Nephron progenitor cell (in vitro differentiated cells): ENCODE measurements around the gene SPIN1.

Source experiments
- DNase-seq: peaks from one replicate; pipeline ENCODE4 v3.0.0; 2021
- H3K27ac Mint-ChIP-seq: 2 replicates; pipeline ENCODE4 v1.8.0; 2021; ENCODE audit warnings: mild to moderate bottlenecking, moderate library complexity, mixed read lengths
- H3K27me3 Mint-ChIP-seq: 2 replicates; pipeline ENCODE4 v1.8.0; 2021; ENCODE audit warnings: mild to moderate bottlenecking, low read depth, mixed read lengths; ENCODE audit not compliant: poor library complexity
- H3K36me3 Mint-ChIP-seq: 2 replicates; pipeline ENCODE4 v1.8.0; 2021; ENCODE audit warnings: low read depth, mixed read lengths
- H3K4me1 Mint-ChIP-seq: 2 replicates; pipeline ENCODE4 v1.8.0; 2021; ENCODE audit warnings: mixed read lengths
- H3K4me3 Mint-ChIP-seq: 2 replicates; pipeline ENCODE4 v1.8.0; 2021; ENCODE audit warnings: mild to moderate bottlenecking, moderate library complexity, mixed read lengths
- H3K9me3 Mint-ChIP-seq: 2 replicates; pipeline ENCODE4 v1.8.0; 2021; ENCODE audit warnings: mild to moderate bottlenecking, moderate library complexity, mixed read lengths
- CTCF ChIP-seq: fragments of 200-600 bp; sonication (generic); IDR thresholded peaks from 2 replicates; pipeline ENCODE4 v1.5.0; 2021; ENCODE audit warnings: antibody characterized with exemption

The SPIN1 gene

GRCh38 chr9:88468226-88468625 is 80.0 kb downstream of the SPIN1 start:
- no peaks in the 10 kb centered on the region for H3K9me3 Mint-ChIP-seq
- H3K27ac Mint-ChIP-seq, result no peak overlapping the region
- no peak for TF ChIP-seq CTCF
- no peak overlapping the region for H3K4me3 Mint-ChIP-seq
- peaks cover 84% of the 10 kb centered on the region for H3K36me3 Mint-ChIP-seq
- no peak for DNase-seq
- H3K4me1 Mint-ChIP-seq, result no peaks in the 10 kb centered on the region
- H3K27me3 Mint-ChIP-seq, result no peaks in the 10 kb centered on the region

GRCh38 chr9:88476491-88477271 is 88.4 kb downstream of the SPIN1 start:
- no peaks in the 10 kb centered on the region for H3K27me3 Mint-ChIP-seq
- TF ChIP-seq CTCF, result no peak
- peaks cover 46% of the 10 kb centered on the region for H3K36me3 Mint-ChIP-seq
- H3K4me1 Mint-ChIP-seq, result peaks cover 21% of the 10 kb centered on the region
- H3K4me3 Mint-ChIP-seq, result no peak overlapping the region
- peak overlapping the region; percentile 69 for H3K27ac Mint-ChIP-seq
- no peak for DNase-seq
- no peaks in the 10 kb centered on the region for H3K9me3 Mint-ChIP-seq

GRCh38 chr9:88477300-88477751 is 89.1 kb downstream of the SPIN1 start:
- no peak for DNase-seq
- no peak overlapping the region for H3K27ac Mint-ChIP-seq
- H3K36me3 Mint-ChIP-seq, result peaks cover 46% of the 10 kb centered on the region
- no peaks in the 10 kb centered on the region for H3K27me3 Mint-ChIP-seq
- no peak for TF ChIP-seq CTCF
- no peaks in the 10 kb centered on the region for H3K9me3 Mint-ChIP-seq
- H3K4me3 Mint-ChIP-seq, result no peak overlapping the region
- peaks cover 27% of the 10 kb centered on the region for H3K4me1 Mint-ChIP-seq

GRCh38 chr9:88478246-88478645 is 90.0 kb downstream of the SPIN1 start:
- H3K36me3 Mint-ChIP-seq, result peaks cover 42% of the 10 kb centered on the region
- H3K27me3 Mint-ChIP-seq, result no peaks in the 10 kb centered on the region
- no peak overlapping the region for H3K27ac Mint-ChIP-seq
- no peaks in the 10 kb centered on the region for H3K9me3 Mint-ChIP-seq
- peaks cover 28% of the 10 kb centered on the region for H3K4me1 Mint-ChIP-seq
- H3K4me3 Mint-ChIP-seq, result no peak overlapping the region
- no peak for DNase-seq
- TF ChIP-seq CTCF, result no peak

GRCh38 chr9:88481933-88482332 is 93.7 kb downstream of the SPIN1 start:
- Mint-ChIP-seq H3K27ac (peak overlapping the region; percentile 47), H3K9me3 (no peaks in the 10 kb centered on the region), H3K36me3 (peaks cover 37% of the 10 kb centered on the region), H3K4me1 (peaks cover 14% of the 10 kb centered on the region), H3K27me3 (no peaks in the 10 kb centered on the region), H3K4me3 (no peak overlapping the region)
- no peak for TF ChIP-seq CTCF
- DNase-seq, result no peak

GRCh38 chr9:88488166-88488565 is 99.9 kb downstream of the SPIN1 start:
- Mint-ChIP-seq H3K9me3 (no peaks in the 10 kb centered on the region), H3K4me1 (peaks cover 5% of the 10 kb centered on the region), H3K27me3 (no peaks in the 10 kb centered on the region), H3K27ac (no peak overlapping the region), H3K36me3 (peaks cover 36% of the 10 kb centered on the region), H3K4me3 (no peak overlapping the region)
- no peak for TF ChIP-seq CTCF
- DNase-seq, result no peak
